ENCODE data around the gene AP1G1.

The AP1G1 gene

DNA sequence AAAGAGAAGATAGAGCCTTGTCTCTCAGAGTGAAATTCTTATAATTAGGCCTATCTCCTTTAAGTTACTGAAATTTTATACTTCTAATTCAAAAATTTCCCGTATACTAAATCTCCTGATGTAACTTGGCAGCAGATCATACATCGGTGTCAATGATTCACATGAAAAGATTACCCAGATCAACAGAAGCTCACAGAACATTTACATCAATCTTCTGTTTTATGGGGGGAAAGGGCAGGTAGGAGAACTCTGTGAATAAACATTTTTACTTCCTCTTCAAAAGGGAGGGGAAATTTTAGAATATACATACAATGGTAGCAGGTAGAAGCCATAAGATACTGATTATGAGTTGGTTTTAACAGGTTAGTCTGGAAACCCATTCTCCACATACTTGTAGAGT, 127.3 kb downstream of the AP1G1 start:
- Mint-ChIP-seq H3K9me3 (no peaks in the 10 kb centered on the region), H3K4me3 (no peak overlapping the region), H3K27me3 (no peaks in the 10 kb centered on the region), H3K36me3 (peaks cover 23 to 27% of the 10 kb centered on the region in 2 donors), H3K4me1 (no peaks in the 10 kb centered on the region), H3K27ac (no peak overlapping the region)
- ATAC-seq (replicated peaks) (no peak), DNase-seq (no peak)
